ENCODE data around the gene FAM110A. TPM values are rescaled to one million over a fixed set of nuclear protein-coding genes. Genes with fewer than 3 reads are reported as not detected.

FAM110A gene
- total and polyA plus RNA-seq, 4 donors, result 8.6 to 17.9 (median 12.7) TPM

GRCh38 chr20:878511-879307 lies 45.2 kb downstream of the FAM110A start:
- TF ChIP-seq CTCF (IDR thresholded peaks at IDR 0.05; ENCODE audit: control extremely low read depth, extremely low read depth), result no peak
- WGBS, 2 donors, result 58 to 60% methylated on average over 9 of the region's 9 CpGs
- DNase-seq (peak; percentile 49 to 72 (median 49)), ATAC-seq (ENCODE audit: insufficient read depth, low FRiP score) (no peak)
- peaks cover 0 to 2% (median 0%) of the 10 kb centered on the region in 3 donors for H3K27me3 ChIP-seq (ENCODE audit: control insufficient read depth in 3 of 3, insufficient read depth in 3 of 3, low read length in 2 of 3)
- no peak overlapping the region for H3K4me3 ChIP-seq
- H3K9ac ChIP-seq (ENCODE audit: insufficient read depth in 1 of 2, low read length in 2 of 2), result no peak overlapping the region
- H3K9me3 ChIP-seq (ENCODE audit: control insufficient read depth in 4 of 4, insufficient read depth in 3 of 4, low read length in 3 of 4), result no peaks in the 10 kb centered on the region
- no peaks in the 10 kb centered on the region for H3K4me1 ChIP-seq (ENCODE audit: control insufficient read depth in 5 of 5, insufficient read depth in 5 of 5, low read length in 5 of 5)
- no peaks in the 10 kb centered on the region for H3K36me3 ChIP-seq (ENCODE audit: control insufficient read depth in 4 of 4, insufficient read depth in 4 of 4, low read length in 4 of 4)
- H3K27ac ChIP-seq (ENCODE audit: low read depth in 1 of 2, low read length in 1 of 2), result no peak overlapping the region

GRCh38 chr20:879626-880025 lies 46.1 kb downstream of the FAM110A start:
- H3K4me1 ChIP-seq (ENCODE audit: control insufficient read depth in 5 of 5, insufficient read depth in 5 of 5, low read length in 5 of 5), result no peaks in the 10 kb centered on the region
- H3K36me3 ChIP-seq (ENCODE audit: control insufficient read depth in 4 of 4, insufficient read depth in 4 of 4, low read length in 4 of 4), result no peaks in the 10 kb centered on the region
- H3K27ac ChIP-seq (ENCODE audit: low read depth in 1 of 2, low read length in 1 of 2), result no peak overlapping the region
- no peak overlapping the region for H3K4me3 ChIP-seq
- no peak for DNase-seq
- WGBS, 2 donors, result 62 to 73% methylated on average over 4 of the region's 4 CpGs
- H3K9me3 ChIP-seq (ENCODE audit: control insufficient read depth in 4 of 4, insufficient read depth in 3 of 4, low read length in 3 of 4), result no peaks in the 10 kb centered on the region
- no peak overlapping the region for H3K9ac ChIP-seq (ENCODE audit: insufficient read depth in 1 of 2, low read length in 2 of 2)
- no peak for ATAC-seq (ENCODE audit: insufficient read depth, low FRiP score)
- peaks cover 0 to 2% (median 0%) of the 10 kb centered on the region in 3 donors for H3K27me3 ChIP-seq (ENCODE audit: control insufficient read depth in 3 of 3, insufficient read depth in 3 of 3, low read length in 2 of 3)
- TF ChIP-seq CTCF (IDR thresholded peaks at IDR 0.05; ENCODE audit: control extremely low read depth, extremely low read depth), result no peak

GRCh38 chr20:881051-881782 lies 47.7 kb downstream of the FAM110A start:
- Histone ChIP-seq H3K27ac (ENCODE audit: low read depth in 1 of 2, low read length in 1 of 2) (no peak overlapping the region), H3K4me3 (no peak overlapping the region), H3K36me3 (ENCODE audit: control insufficient read depth in 4 of 4, insufficient read depth in 4 of 4, low read length in 4 of 4) (no peaks in the 10 kb centered on the region), H3K27me3 (ENCODE audit: control insufficient read depth in 3 of 3, insufficient read depth in 3 of 3, low read length in 2 of 3) (peaks cover 0 to 2% (median under 1%) of the 10 kb centered on the region in 3 donors), H3K4me1 (ENCODE audit: control insufficient read depth in 5 of 5, insufficient read depth in 5 of 5, low read length in 5 of 5) (peaks cover 0 to 4% (median 0%) of the 10 kb centered on the region in 5 donors), H3K9ac (ENCODE audit: insufficient read depth in 1 of 2, low read length in 2 of 2) (no peak overlapping the region), H3K9me3 (ENCODE audit: control insufficient read depth in 4 of 4, insufficient read depth in 3 of 4, low read length in 3 of 4) (no peaks in the 10 kb centered on the region)
- 59 to 66% methylated on average over 10 of the region's 10 CpGs for WGBS, 2 donors
- ATAC-seq (ENCODE audit: insufficient read depth, low FRiP score) (no peak), DNase-seq (no peak)
- no peak for TF ChIP-seq CTCF (IDR thresholded peaks at IDR 0.05; ENCODE audit: control extremely low read depth, extremely low read depth)

Data from lung (tissue), 12 donors.